Ovary (tissue), 3 donors: ENCODE results near the gene KIAA0825.

ENCODE experiments used
- POLR2A ChIP-seq: fragments of 450-650 bp; IDR thresholded peaks from one replicate; pipeline ENCODE4 v1.6.1; 2017; ENCODE audit warnings: antibody characterized with exemption, mild to moderate bottlenecking, moderate library complexity
- TF ChIP-seq, protein P1 (sequence below), 3 donors: fragments of 450-650 bp in 2 of 3; fragments of 200-600 bp in 1 of 3; IDR thresholded peaks; one replicate each; pipeline versions ENCODE4 v1.5.1 to v1.8.0; 2016 to 2022; ENCODE audit warnings: antibody characterized with exemption in 3 of 3, mild to moderate bottlenecking in 1 of 3
- donor health status: DM: no; HTN: no; CAD: no.

DNA sequence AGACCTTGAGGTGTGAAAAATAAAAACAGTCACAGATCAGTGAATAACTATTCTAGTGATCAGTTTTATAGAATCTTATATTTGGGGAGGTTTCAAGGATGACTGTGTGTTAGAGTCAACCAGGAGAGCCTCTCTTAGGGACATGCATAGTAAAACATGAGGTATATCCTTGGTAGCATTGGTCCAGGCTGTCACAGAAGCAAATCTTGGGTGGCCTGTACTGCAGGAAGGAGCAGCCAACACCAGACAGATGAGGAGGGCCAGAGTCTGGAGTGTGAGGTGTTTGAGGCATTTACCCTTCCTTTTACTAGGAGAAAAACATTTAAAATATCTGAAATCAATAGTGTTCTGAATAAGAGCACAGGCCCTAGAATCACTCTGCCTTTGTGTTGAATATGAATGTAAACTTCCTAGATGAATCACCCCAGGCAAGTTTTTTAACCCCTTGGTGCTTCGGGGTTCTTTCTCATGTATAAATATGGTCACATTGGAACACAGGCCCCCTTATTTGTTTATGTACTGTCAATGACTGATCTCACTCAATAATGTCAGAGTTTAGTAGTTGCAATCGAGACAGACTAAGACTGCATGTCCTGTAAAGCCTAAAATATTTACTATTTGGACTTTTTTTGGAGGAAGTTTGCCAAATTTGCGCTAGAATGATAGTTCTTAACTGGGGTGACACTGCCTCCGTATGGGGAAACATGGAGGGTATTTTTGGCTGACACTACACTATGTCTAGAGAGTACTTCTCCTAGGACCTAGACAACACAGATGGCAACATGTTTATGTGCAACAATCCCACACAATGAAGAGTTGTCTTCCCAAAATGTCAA, 460.5 kb downstream of the KIAA0825 start:
- no peak for TF ChIP-seq POLR2A
- TF ChIP-seq, protein P1, sequence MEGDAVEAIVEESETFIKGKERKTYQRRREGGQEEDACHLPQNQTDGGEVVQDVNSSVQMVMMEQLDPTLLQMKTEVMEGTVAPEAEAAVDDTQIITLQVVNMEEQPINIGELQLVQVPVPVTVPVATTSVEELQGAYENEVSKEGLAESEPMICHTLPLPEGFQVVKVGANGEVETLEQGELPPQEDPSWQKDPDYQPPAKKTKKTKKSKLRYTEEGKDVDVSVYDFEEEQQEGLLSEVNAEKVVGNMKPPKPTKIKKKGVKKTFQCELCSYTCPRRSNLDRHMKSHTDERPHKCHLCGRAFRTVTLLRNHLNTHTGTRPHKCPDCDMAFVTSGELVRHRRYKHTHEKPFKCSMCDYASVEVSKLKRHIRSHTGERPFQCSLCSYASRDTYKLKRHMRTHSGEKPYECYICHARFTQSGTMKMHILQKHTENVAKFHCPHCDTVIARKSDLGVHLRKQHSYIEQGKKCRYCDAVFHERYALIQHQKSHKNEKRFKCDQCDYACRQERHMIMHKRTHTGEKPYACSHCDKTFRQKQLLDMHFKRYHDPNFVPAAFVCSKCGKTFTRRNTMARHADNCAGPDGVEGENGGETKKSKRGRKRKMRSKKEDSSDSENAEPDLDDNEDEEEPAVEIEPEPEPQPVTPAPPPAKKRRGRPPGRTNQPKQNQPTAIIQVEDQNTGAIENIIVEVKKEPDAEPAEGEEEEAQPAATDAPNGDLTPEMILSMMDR (IDR thresholded peaks at IDR 0.05): no peak
